GM21528 (cell line): ENCODE data around the gene EHD1.

Experiments
- ATAC-seq: cut with Tn5 transposase; IDR thresholded peaks from one replicate; pipeline ENCODE4 v1.9.1; 2021; ENCODE audit warnings: mild to moderate bottlenecking, moderate library complexity; ENCODE audit not compliant: unreplicated experiment, low FRiP score

Gene EHD1

DNA sequence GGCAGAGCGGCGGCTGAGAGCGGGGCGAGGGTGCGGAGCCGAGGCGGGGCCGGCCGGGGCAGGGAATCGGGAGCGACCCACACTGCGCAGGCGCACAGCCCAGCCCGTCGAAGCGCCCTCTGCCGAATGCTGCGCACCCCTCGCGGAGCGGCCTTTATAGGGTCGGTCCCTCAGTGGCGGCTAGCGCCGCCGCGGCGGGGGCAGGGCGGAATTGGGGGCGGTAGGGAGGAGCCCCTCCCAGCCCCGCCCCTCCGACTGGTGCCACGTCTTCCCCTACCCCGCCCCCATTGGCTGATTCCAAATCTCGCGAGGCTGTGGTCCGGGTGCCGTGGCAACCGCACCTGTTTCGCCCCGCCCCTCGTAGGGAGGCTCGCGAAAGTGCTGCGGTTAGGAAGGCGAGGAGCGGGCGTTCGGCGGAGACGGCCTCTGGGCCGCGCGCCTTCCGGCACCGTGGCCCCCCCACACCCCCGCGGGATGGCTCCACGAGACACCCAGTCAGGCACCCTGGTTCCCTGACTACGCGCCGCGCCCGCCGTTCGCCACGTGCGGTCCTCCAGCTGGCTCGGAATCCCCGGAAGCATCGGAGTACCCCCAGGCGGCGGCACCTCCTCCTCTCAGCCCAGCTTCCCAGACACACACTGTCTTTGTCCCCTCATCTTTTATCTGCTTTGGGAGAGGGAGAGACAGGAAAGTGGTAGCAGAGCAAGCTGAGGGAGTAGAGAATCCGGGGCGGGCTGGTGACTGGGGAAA is at the start of gene EHD1:
Gene EHD1 (minus strand): TSS at position 128 of the 750 bp plus-strand sequence. CDS start 157 bp downstream, outside the sequence.
- peak; percentile 57 for ATAC-seq

DNA sequence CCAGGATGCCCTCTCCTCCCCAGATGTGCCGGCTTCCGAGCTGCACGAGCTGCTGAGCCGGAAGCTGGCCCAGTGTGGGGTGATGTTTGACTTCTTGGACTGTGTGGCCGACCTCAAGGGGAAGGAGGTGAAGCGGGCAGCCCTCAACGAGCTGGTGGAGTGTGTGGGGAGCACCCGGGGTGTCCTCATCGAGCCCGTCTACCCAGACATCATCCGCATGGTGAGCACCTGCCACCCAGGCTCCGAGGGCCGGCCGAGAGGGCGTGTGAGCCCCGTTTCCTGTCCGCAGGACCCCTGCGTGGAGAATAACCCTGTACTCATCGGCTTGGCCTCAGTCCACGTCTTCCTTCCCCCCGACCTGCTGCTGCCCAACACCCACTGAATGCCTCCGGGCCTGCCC is 48.3 kb upstream of the EHD1 start:
- ATAC-seq, result no peak

DNA sequence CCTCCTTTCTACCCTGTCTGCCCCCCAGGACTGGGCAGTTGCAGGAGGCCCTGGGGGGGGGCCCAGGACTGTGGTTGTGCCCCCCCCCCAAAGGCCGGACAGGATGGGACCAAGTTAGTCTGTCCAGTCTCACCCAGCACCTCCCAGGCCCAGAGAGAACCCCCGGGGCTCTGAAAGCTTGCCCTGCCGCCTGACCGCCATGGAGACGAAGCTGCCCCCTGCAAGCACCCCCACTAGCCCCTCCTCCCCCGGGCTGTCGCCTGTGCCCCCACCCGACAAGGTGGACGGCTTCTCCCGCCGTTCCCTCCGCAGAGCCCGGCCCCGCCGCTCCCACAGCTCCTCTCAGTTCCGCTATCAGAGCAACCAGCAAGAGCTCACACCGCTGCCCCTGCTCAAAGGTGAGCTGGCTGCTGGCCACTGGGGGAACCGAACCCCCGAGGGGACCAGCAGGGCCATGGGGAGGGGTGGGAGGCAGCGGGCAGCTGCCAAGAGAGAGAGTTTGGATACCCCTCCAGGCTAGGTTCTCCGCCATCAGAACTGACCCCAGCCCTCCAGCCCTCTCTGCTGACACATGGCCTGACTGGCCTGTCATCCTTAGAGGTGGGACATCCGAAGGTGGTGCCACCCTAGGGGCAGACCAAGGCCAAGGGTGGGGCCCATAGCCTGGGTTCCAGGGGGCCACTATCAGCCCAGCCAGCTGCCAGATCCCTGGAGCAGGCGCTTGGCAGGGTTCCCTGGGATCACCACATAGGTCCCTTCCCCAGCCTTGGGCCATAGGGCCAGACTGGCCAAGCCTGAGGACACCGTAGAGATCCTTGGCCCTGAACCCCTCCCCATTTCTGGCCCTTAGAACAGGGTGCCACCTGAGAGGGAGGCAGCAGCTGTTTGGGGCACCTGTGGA is 47.4 kb upstream of the EHD1 start:
- no peak for ATAC-seq

DNA sequence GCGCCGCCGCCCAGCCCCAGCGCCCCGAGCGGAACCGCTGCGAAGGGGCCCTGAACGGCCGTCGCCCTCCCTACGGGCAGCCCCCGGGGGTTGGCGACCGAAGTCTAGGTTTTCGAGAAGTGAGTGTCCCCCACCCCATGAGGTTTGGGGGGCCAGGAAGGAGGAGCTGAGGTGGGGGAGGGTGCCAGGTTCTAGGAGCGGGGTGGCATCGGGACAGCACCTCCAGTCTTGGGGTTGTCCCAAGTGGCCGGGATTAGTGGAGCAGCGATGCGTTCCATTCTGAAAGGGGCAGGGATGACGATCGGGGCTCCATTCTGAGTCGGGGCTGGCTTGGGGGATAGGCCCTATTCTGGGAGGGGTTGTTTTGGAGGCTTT is 46.5 kb upstream of the EHD1 start:
- ATAC-seq, result no peak

DNA sequence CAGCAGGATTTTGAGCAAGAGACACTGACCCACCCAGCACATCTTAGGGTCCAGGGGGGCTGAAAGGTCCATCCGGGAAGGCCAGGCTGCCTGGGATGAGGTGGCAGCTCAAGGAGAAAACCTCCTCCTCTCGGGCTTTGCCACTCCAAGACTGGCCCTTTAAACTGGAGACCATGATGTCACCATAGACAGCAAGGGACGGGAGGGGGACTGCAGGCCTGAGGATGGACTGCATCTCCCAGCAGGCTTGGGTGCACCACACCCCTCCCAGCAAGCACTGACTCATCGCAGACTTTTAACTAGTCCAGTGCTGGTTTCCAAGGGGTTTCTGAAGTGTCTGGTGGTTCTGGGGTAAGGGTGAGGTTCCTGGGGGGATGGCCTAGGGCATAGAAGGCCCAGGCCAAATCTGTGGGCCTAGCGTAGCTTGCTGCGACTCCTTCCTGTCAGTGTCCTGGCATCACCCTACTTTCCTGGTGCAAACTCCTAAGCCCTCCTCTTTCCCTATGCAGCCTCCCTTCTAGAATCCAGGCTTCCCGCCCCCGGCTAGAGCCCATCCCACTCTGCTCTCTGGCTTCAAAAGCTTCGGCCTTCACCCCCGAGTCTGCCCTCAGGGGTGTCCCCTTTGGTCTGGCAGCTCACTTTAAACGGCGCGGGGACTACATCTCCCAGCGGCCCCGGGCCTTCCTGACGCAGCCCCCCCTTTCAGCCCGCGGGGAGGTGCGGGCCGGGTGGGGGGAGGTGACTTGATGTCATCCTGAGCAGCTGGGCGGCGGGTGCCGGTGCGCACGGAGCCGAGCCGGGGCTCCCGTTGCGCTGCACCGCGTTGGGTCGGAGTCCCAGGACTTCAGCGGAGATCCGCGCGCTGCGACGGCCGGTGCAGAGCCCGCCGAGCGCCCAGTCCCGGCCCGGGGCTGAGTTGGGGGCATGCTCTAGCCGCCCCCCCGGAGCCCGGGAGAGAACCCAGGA is 45.8 kb upstream of the EHD1 start, which contains the start of gene PPP2R5B:
Gene PPP2R5B (plus strand): TSS at position 746 of the 966 bp plus-strand sequence. CDS start 1,046 bp downstream, outside the sequence.
- peak; percentile 81 for ATAC-seq

DNA sequence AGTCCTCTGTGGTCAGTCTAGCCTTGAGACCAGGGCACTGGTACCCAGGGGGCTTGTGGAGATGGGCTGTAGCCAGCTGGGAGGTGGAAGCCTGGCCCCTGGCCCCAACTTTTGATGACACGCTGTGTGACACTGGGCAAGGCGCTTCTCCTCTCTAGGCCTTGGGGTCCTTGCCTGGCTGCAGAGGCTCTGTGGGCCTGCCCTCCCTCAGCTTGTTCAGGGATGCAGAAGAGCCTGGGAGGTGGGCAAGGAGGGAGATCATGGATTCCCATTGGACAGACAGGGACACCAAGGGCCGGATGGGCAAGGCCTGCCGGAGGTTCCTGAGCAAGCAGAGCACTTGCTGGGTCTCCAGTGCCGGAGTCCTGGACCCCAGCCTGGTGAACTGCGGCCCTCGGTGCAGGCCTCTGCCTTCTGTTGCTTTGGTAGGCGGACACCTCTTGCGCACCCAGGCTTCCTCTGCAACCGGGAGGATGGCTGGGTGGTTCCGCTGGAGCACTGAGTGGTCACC is 44.8 kb upstream of the EHD1 start:
- ATAC-seq, result no peak

DNA sequence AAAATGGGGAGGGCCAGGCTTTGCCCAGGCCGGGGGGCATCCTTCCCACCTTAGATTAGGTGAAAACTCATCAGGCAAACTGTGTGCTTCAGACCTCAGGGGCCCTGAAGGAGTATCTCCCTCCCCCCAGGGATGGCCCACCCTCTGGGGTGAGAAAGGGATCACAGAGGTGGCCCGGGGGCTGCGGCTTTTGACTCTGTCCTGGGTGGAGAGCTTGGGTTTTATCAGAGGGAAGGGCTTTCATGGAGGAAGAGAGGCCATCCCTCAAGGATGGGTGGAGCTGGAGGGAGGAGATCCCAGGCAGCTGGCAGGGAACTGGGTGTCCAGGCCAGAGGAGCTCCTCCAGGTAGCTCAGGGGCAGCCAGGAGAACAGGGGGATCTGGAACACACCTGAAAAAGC is 43.0 kb upstream of the EHD1 start:
- ATAC-seq, result no peak

DNA sequence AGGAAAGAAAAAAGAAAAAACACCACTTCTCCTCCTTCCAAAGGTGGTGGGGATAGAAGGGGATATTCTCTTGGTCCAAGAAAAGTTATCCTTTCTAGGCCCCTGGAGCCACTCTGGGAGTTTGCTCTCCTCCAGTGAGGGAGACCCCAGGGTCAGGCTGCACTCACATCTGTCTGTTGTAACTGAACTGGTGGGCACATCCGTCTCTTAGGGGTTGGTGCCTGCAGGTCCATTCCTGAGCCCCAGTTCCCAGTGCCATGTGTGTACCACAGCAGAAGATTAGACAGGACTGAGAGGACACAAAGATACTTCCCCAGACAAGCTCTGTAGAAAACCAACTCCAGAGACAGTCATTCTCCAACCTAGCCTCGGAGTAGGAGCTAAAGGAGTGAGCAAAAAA is 41.7 kb upstream of the EHD1 start:
- no peak for ATAC-seq

DNA sequence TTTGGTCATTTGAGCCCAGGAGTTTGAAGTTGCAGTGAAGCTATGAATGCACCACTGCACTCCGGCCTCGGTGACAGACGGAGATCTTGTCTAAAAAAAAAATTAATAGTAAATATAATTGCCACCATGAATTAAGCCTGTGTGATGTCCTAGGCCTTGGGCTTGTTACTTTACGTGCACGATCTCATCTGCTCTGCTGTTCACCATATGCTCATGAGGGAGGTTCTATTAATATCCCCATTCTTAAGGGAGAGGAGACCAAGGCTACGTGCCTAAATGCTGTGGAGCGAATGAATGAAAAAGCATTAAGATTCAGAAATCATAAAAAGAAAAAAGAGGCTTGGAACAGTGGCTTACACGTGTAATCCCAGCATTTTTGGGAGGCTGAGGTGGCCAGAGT is 41.2 kb upstream of the EHD1 start:
- ATAC-seq, result no peak

DNA sequence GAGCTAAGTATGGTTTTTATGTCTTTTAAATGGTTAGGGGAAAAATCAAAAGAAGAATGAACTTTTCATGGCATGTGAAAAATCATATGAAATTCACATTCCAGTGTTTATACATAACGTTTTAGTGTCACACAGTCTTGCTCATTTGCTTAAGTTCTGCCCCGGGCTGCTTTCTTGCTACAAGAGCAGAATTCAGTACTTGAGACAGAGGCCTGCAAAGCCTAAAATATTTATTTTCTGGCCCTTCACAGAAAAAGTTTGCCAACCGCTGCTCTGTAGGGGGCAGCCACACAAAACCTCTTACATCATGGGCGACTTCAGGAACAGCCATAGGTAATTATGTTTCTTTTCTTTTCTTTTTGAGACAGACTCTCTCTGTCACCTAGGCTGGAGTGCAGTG is 39.6 kb upstream of the EHD1 start:
- ATAC-seq, result no peak

DNA sequence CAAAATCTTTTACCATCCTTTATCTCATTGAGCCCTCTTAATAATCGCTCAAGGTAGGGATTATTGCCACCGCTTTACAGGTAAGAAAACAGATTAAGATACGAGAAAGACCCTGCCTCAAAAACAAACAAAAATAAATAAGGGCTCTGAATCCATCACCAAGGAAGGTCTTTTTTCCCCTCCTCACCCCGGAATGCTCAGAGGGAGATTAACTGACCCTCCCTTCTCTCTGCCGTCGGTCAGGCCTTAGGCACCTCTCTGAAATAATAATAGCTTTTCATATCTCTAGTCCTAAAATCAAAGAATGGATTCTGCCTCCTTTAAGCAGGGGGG is 39.2 kb upstream of the EHD1 start:
- ATAC-seq, result no peak

DNA sequence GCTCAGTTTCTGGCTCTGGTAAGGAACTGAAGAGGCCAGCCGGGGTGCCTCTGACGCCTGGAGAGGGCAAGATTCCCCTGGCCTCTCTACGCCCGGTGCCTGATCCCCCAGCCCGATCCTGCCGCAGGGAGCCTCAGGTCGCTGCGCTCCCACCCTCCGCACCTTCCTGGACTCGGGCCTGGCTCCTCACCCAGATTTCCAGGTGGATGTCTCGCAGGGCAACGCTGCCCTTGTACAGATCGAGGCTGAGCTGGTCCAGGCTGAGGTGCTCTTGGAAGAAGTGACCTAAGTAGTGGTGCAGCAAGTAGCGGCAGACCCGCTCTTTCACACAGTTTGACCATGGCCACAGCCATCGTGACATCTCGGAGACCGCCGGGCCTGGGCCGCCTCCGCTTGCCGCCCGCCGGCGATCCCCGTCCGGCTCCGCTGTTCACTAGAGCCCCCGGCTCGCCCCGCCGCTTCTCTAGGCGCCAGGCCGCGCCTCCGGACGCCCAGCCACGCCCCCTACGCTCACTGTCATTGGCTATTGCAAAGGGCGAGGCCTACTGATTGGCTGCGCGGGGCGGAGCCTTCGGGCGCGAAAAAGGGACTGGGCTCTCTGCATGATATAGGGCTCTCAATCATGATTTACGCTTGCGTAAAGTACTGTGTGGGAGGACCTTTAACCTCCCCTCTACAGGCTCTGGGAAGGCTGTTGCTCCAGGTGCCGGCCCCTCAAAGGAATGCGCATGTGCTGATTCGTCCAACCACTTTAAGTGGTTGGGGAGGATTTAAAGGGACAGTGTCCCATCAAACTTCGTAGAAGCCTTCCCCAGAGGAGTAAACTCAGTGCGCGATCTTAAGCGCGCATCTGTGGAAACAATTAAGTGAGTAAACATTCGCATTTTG is 38.6 kb upstream of the EHD1 start, which contains the start of gene ATG2A:
Gene ATG2A (minus strand): TSS at position 435 of the 888 bp plus-strand sequence. CDS start 74 bp downstream, at position 361.
- peak; percentile 87 for ATAC-seq

DNA sequence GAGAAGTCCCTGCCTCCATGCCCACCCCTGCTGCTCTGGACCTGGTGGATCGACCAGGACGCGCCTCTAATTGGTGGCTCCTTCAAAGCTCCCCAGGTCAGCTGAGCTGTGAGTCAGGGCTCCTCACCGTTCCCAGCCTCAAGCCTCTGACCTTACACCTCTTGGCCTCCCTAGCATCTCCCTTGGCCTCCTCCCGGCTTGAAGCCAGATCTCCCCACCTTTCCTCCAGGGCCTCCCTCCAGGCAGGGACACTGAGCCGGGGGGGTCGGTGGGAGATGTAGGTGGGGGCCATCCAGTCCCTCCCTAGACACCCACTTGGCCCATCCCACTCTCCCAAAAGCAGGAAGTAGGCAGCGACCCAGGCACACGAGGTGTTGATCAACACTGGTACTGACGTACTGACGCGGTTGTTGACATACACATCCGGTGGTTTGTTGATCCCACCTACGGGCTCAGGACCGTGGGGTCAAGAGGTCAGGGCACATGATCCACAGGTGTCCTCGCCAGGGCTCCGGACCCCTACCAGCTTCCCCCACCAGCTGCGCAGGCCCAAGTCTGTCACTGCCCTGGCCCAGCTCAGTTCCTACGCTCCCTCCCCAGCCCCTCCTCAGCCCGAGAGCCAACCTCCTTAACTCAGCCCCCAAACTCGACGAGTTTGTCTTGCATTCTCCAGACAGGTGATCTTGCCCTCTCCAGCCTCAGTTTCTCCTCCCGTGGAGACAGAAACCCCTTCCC is 37.8 kb upstream of the EHD1 start:
- no peak for ATAC-seq

DNA sequence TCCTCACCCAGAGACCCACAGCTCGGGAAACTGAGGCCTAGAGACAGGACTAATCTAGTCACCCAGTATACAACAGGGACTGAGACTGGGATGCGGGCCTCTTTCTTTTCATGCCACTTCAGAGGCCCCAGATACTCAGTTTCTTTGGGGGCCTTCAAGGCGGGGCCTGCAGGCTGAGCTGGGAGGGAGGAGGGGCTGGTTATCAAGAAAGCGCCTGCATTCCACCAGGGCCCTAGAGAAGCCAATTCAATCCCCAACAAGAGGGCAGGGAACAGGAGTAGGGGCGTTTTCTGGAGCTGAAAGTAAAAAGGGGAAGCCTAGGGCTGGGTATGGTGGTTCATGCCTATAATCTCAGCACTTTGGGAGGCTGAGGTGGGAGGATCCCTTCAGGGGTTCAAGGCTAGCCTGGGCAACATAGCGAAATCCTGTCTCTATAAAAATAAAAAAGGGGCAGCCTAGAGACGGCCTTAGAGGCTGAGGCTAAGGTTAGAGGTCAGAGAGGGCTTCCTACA is 37.0 kb upstream of the EHD1 start:
- no peak for ATAC-seq

DNA sequence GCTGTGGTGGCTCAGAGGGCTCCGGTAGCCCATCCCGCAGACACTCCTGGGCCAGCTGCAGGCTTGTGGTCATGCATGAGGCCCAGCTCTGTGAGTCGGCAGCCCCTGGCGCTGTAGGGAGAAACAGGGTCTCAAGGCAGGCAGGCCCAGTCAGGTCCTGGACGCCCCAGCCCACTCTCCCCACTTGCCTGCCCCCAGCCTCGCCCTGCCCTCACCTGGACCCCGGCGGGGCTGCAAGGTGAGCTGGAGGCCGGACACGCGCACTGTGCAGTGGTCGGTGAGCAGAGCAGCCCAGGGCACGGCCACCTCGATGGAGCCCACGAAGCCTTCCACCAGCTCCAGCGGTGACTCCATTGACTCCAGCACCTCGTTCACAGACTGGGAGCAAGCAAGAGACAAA is 35.7 kb upstream of the EHD1 start:
- no peak for ATAC-seq

DNA sequence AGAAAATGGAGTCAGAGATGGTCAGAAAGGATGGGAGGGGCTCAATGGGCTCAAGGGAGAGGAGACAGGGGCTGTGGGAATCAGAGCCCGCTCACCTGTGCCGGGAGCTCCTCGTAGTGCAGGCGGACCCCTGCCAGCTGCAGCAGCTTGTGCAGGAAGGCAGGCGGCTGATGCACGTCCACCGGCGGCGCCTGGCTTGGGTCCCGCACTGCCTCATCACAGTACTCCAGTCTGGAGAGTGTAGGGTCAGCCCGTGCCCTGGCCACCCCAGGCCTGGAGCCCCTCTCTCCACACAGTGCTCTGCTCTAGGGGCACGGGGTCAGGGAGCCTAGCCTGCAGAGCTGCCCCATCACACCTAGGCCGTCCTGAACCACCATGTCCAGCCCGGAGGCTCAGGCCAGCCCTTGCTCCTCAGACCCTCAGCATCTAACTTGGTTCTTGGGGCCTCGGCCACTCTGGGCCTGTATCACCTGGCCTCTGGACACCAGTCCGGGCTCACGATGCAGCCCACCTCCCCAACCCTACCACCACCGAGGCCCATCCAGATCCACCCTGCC is 34.8 kb upstream of the EHD1 start:
- no peak for ATAC-seq

DNA sequence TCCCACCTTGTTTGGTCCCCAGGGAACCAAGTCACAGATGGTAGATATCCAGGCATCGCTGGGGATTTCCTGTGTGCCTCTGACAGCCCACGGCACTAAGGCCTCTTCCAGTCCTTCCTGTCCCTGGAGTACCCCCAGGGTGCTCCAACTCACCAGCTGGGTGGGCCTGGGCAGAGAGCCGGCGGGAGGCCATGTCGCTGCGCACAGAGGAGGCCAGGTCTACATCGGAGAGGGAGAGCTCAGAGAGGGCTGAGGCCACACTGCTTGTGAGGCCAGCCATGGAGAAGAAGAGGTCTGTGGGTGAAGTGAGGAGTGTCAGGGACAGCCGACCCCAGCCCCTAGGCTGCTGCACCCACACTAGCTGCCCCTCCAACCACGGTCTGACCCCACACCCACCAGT is 33.3 kb upstream of the EHD1 start:
- no peak for ATAC-seq

DNA sequence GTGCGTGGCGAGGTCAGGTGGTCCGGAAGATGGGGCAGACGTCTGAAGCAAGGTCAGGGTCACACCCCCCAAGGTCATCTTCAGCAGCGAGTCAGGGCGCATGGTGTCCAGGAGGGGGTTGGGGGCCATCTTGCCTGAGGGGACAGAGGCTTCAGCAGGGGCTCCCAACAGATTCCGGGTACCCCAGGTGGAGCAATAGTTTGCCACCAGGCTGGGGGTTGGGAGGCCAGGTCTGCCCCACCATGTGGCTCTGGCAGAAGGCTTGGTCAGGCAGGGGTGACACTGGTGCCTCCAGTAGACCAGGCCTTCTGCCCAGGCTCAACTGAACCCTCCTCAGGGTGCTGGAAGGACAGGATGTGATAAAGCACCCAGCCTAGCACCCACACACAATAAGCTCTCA is 32.7 kb upstream of the EHD1 start:
- no peak for ATAC-seq
